ENCODE data around the gene KCNAB1. TPM values are rescaled to one million over a fixed set of nuclear protein-coding genes. Genes with fewer than 3 reads are reported as not detected.
"Not testable (repeated sequence)": the region's sequence is repeated elsewhere in the genome, so short reads cannot be mapped to it uniquely, and the experiment has no call there.

Gene KCNAB1
- total and polyA plus RNA-seq, 12 donors: 1.4 to 5.0 (median 2.5) TPM

- WGBS, 2 donors: 38 to 44% methylated on average over 7 of the region's 7 CpGs
- Histone ChIP-seq H3K9me3 (no peaks in the 10 kb centered on the region), H3K36me3 (no peaks in the 10 kb centered on the region), H3K27me3 (no peaks in the 10 kb centered on the region), H3K27ac (no peak overlapping the region), H3K4me1 (no peaks in the 10 kb centered on the region), H3K4me3 (no peak overlapping the region)
- intact Hi-C loops (cut with DNase I): no loop called here
- no peak for DNase-seq
- no peak for TF ChIP-seq CTCF (IDR thresholded peaks at IDR 0.05)
- ATAC-seq: no peak
Measured at GRCh38 chr3:156093964-156094363, 26.4 kb upstream of the KCNAB1 start.

GRCh38 chr3:156094391-156094790 is 26.0 kb upstream of the KCNAB1 start:
- DNase-seq: no peak
- TF ChIP-seq CTCF (IDR thresholded peaks at IDR 0.05): no peak
- Histone ChIP-seq H3K36me3 (no peaks in the 10 kb centered on the region), H3K4me1 (no peaks in the 10 kb centered on the region), H3K4me3 (no peak overlapping the region), H3K9me3 (no peaks in the 10 kb centered on the region), H3K27ac (no peak overlapping the region), H3K27me3 (no peaks in the 10 kb centered on the region)
- ATAC-seq: no peak
- 83 to 84% methylated on average over 2 of the region's 2 CpGs for WGBS, 2 donors
- intact Hi-C loops (cut with DNase I): no loop called here

- ATAC-seq; DNase-seq; H3K9me3 ChIP-seq; intact Hi-C loops (cut with DNase I); H3K4me3 ChIP-seq; H3K27me3 ChIP-seq; H3K36me3 ChIP-seq; H3K27ac ChIP-seq; H3K4me1 ChIP-seq: not testable (repeated sequence)
- WGBS, 2 donors: 97 to 98% methylated on average over 4 of the region's 4 CpGs
Measured at GRCh38 chr3:156095652-156096051, 24.7 kb upstream of the KCNAB1 start.

- no peak for TF ChIP-seq CTCF (IDR thresholded peaks at IDR 0.05)
- peaks cover 0 to 11% (median 3%) of the 10 kb centered on the region in 9 donors for H3K4me1 ChIP-seq
- WGBS, 2 donors: 91% methylated on average over 4 of the region's 4 CpGs
- H3K36me3 ChIP-seq: no peaks in the 10 kb centered on the region
- intact Hi-C loops (cut with DNase I): no loop called here
- no peak for ATAC-seq
- no peak overlapping the region for H3K4me3 ChIP-seq
- no peaks in the 10 kb centered on the region for H3K27me3 ChIP-seq
- H3K27ac ChIP-seq: no peak overlapping the region
- DNase-seq: no peak
- no peaks in the 10 kb centered on the region for H3K9me3 ChIP-seq
Measured at GRCh38 chr3:156098437-156099035, 21.8 kb upstream of the KCNAB1 start.

GRCh38 chr3:156099348-156099747 is 21.0 kb upstream of the KCNAB1 start:
- H3K27ac ChIP-seq; H3K9me3 ChIP-seq; ATAC-seq; H3K36me3 ChIP-seq; H3K4me3 ChIP-seq; DNase-seq; H3K27me3 ChIP-seq; intact Hi-C loops (cut with DNase I): not testable (repeated sequence)
- 96 to 98% methylated on average over 23 to 27 of the region's 27 CpGs for WGBS, 2 donors
- H3K4me1 ChIP-seq: peaks cover 0 to 11% (median 3%) of the 10 kb centered on the region in 9 donors

- H3K4me1 ChIP-seq: peaks cover 0 to 11% (median 3%) of the 10 kb centered on the region in 9 donors
- H3K27ac ChIP-seq; intact Hi-C loops (cut with DNase I); H3K36me3 ChIP-seq; H3K4me3 ChIP-seq; H3K9me3 ChIP-seq; ATAC-seq; H3K27me3 ChIP-seq; DNase-seq: not testable (repeated sequence)
- 89 to 94% methylated on average over 9 of the region's 9 CpGs for WGBS, 2 donors
Measured at GRCh38 chr3:156099984-156100383, 20.4 kb upstream of the KCNAB1 start.
